Trophoblast cell (in vitro differentiated cells and primary cell): ENCODE measurements around the gene IQUB.
"Not testable (repeated sequence)": the region's sequence is repeated elsewhere in the genome, so short reads cannot be mapped to it uniquely, and the experiment has no call there.

Source experiments
- DNase-seq, 2 donors: peaks; one replicate each; pipeline ENCODE4 v3.0.0-alpha.2; 2016
- H2AFZ ChIP-seq: 2 replicates; pipeline ENCODE4 v1.6.1; 2013; ENCODE audit warnings: low read length, moderate library complexity, mild to moderate bottlenecking; ENCODE audit not compliant: insufficient read depth, poor library complexity
- H2AK5ac ChIP-seq: 2 replicates; pipeline ENCODE4 v1.6.1; 2013; ENCODE audit warnings: mild to moderate bottlenecking, low read length
- H2BK120ac ChIP-seq: 2 replicates; pipeline ENCODE4 v1.6.1; 2013; ENCODE audit warnings: low read length, mild to moderate bottlenecking, moderate library complexity; ENCODE audit not compliant: insufficient read depth, poor library complexity
- H2BK12ac ChIP-seq: 2 replicates; pipeline ENCODE4 v1.6.1; 2013; ENCODE audit warnings: mild to moderate bottlenecking, low read length, moderate library complexity
- H2BK5ac ChIP-seq: 2 replicates; pipeline ENCODE4 v1.6.1; 2013; ENCODE audit warnings: low read length, low read depth, moderate library complexity, mild to moderate bottlenecking; ENCODE audit not compliant: poor library complexity
- H3K14ac ChIP-seq: 2 replicates; pipeline ENCODE4 v1.6.1; 2013; ENCODE audit warnings: mild to moderate bottlenecking, low read length
- H3K18ac ChIP-seq: 2 replicates; pipeline ENCODE4 v1.6.1; 2013; ENCODE audit warnings: mild to moderate bottlenecking, low read length
- H3K23ac ChIP-seq: 2 replicates; pipeline ENCODE4 v1.6.1; 2013; ENCODE audit warnings: low read length
- H3K27ac ChIP-seq: 2 replicates; pipeline ENCODE4 v1.5.1; 2013; ENCODE audit warnings: low read depth, mild to moderate bottlenecking, inconsistent platforms, low read length, moderate library complexity
- H3K27me3 ChIP-seq: 2 replicates; pipeline ENCODE4 v1.6.1; 2013; ENCODE audit warnings: inconsistent platforms, mild to moderate bottlenecking, low read length, moderate library complexity; ENCODE audit not compliant: insufficient read depth
- H3K36me3 ChIP-seq, 2 experiments: 1 replicate in 1 of 2; 2 replicates in 1 of 2; pipeline ENCODE4 v1.6.1; 2013; ENCODE audit warnings: low read length in 2 of 2, mild to moderate bottlenecking in 2 of 2, moderate library complexity in 1 of 2; ENCODE audit not compliant: insufficient read depth in 2 of 2, control insufficient read depth in 1 of 2
- H3K4ac ChIP-seq: 2 replicates; pipeline ENCODE4 v1.6.1; 2013; ENCODE audit warnings: low read depth, mild to moderate bottlenecking, low read length, moderate library complexity
- H3K4me1 ChIP-seq, 2 experiments: 1 replicate in 1 of 2; 2 replicates in 1 of 2; pipeline ENCODE4 v1.6.1; 2013; ENCODE audit warnings: low read length in 2 of 2, mild to moderate bottlenecking in 2 of 2, moderate library complexity in 1 of 2; ENCODE audit not compliant: insufficient read depth in 2 of 2, control insufficient read depth in 1 of 2
- H3K4me2 ChIP-seq: 2 replicates; pipeline ENCODE4 v1.6.1; 2013; ENCODE audit warnings: inconsistent platforms, mild to moderate bottlenecking, low read length, moderate library complexity
- H3K4me3 ChIP-seq: 2 replicates; pipeline ENCODE4 v1.5.1; 2013; ENCODE audit warnings: mild to moderate bottlenecking, low read depth, low read length, inconsistent platforms
- H3K79me1 ChIP-seq: one replicate; pipeline ENCODE4 v1.6.1; 2013; ENCODE audit warnings: low read length
- H3K79me2 ChIP-seq: 2 replicates; pipeline ENCODE4 v1.6.1; 2013; ENCODE audit warnings: low read length, mild to moderate bottlenecking; ENCODE audit not compliant: control insufficient read depth, insufficient read depth, poor library complexity
- H3K9ac ChIP-seq: 2 replicates; pipeline ENCODE4 v1.6.1; 2013; ENCODE audit warnings: mild to moderate bottlenecking, low read length
- H3K9me3 ChIP-seq: 2 replicates; pipeline ENCODE4 v1.6.1; 2013; ENCODE audit warnings: low read depth, mild to moderate bottlenecking, control low read depth, inconsistent platforms, low read length; ENCODE audit not compliant: insufficient read depth
- H4K12ac ChIP-seq: 2 replicates; pipeline ENCODE4 v1.6.1; 2013; ENCODE audit warnings: low read depth, mild to moderate bottlenecking, low read length, moderate library complexity
- H4K8ac ChIP-seq: 2 replicates; pipeline ENCODE4 v1.6.1; 2013; ENCODE audit warnings: low read depth, mild to moderate bottlenecking, low read length, moderate library complexity
- H4K91ac ChIP-seq: one replicate; pipeline ENCODE4 v1.6.1; 2013; ENCODE audit warnings: low read depth, mild to moderate bottlenecking, low read length, moderate library complexity
- WGBS: extraction: QIAGEN DNeasy Blood & Tissue Kit; methylation state at CpG from one replicate; pipeline ENCODE4 v1.1.7; 2013; ENCODE audit warnings: missing lambda C conversion rate; ENCODE audit not compliant: insufficient read length, insufficient coverage; ENCODE audit errors: extremely low coverage; 5-methylcytosine and 5-hydroxymethylcytosine counted together

Gene IQUB

DNA sequence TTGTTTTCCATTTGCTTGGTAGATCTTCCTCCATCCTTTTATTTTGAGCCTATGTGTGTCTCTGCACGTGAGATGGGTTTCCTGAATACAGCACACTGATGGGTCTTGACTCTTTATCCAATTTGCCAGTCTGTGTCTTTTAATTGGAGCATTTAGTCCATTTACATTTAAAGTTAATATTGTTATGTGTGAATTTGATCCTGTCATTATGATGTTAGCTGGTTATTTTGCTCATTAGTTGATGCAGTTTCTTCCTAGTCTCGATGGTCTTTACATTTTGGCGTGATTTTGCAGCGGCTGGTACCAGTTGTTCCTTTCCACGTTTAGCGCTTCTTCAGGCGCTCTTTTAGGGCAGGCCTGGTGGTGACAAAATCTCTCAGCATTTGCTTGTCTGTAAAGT, 7.9 kb downstream of the IQUB start:
- not testable (repeated sequence) for H3K36me3 ChIP-seq, H2AK5ac ChIP-seq, H4K8ac ChIP-seq, DNase-seq, H3K4ac ChIP-seq, H3K79me2 ChIP-seq, H3K27ac ChIP-seq, H3K27me3 ChIP-seq, H3K18ac ChIP-seq, H3K4me1 ChIP-seq, H4K12ac ChIP-seq, H3K14ac ChIP-seq, H2BK120ac ChIP-seq, H2AFZ ChIP-seq, H3K4me2 ChIP-seq, H3K79me1 ChIP-seq, H3K4me3 ChIP-seq, H2BK12ac ChIP-seq, H4K91ac ChIP-seq, H3K9me3 ChIP-seq, H3K9ac ChIP-seq, H2BK5ac ChIP-seq, H3K23ac ChIP-seq
- WGBS, result no CpG with 5 or more reads among the region's 7 CpGs

DNA sequence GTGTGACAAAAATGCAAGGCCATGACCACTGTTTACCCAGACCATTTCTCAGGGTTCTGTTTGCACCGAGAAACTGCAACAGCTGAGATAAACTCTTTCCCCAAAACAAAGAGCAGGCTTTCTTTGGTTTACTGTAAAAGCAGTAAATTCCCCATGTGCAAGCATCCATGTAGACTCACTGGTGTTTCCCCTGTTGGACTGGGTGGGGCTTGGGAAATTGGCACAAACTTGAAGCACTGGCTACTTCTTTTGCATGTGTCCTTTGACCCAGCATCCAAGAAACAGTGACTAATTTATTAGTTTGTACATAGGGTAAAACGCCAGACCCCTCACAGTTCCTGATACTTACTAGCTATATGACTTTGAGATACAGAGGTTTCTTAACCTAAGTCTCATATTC, 12.3 kb downstream of the IQUB start:
- no peak overlapping the region for H2AFZ ChIP-seq
- H2AK5ac ChIP-seq, result no peak overlapping the region
- H3K27me3 ChIP-seq, result no peaks in the 10 kb centered on the region
- H2BK12ac ChIP-seq, result no peak overlapping the region
- no peaks in the 10 kb centered on the region for H3K79me2 ChIP-seq
- H3K4me2 ChIP-seq, result no peak overlapping the region
- no peaks in the 10 kb centered on the region for H3K36me3 ChIP-seq
- H2BK120ac ChIP-seq, result no peak overlapping the region
- no peak overlapping the region for H3K4me3 ChIP-seq
- H3K14ac ChIP-seq, result no peak overlapping the region
- no peak overlapping the region for H2BK5ac ChIP-seq
- no peaks in the 10 kb centered on the region for H3K9me3 ChIP-seq
- H3K18ac ChIP-seq, result no peak overlapping the region
- H3K79me1 ChIP-seq, result no peaks in the 10 kb centered on the region
- whole genome bisulfite sequencing, result no CpG with 5 or more reads among the region's 2 CpGs
- no peak for DNase-seq
- no peak overlapping the region for H4K12ac ChIP-seq
- no peak overlapping the region for H3K9ac ChIP-seq
- H4K8ac ChIP-seq, result no peak overlapping the region
- no peak overlapping the region for H3K4ac ChIP-seq
- no peak overlapping the region for H3K23ac ChIP-seq
- H4K91ac ChIP-seq, result no peak overlapping the region
- H3K27ac ChIP-seq, result no peak overlapping the region
- H3K4me1 ChIP-seq, result no peaks in the 10 kb centered on the region

DNA sequence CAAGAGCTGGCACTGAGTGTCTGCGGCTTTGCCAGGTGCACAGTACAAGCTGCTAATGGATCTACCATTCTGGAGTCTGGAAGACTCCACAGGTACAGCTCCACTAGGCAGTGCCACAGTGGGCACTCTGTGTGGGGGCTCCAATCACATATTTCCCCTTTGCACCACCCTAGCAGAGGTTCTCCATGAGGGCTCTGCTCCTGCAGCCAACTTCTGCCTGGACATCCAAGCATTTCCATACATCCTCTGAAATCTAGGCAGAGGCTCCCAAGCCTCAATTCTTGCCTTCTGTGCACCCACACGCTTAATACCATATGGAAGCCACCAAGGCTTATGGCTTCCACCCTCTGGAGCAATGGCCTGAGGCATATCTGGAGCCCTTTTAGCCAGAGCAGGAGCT, 29.2 kb downstream of the IQUB start:
- no peak overlapping the region for H4K8ac ChIP-seq

DNA sequence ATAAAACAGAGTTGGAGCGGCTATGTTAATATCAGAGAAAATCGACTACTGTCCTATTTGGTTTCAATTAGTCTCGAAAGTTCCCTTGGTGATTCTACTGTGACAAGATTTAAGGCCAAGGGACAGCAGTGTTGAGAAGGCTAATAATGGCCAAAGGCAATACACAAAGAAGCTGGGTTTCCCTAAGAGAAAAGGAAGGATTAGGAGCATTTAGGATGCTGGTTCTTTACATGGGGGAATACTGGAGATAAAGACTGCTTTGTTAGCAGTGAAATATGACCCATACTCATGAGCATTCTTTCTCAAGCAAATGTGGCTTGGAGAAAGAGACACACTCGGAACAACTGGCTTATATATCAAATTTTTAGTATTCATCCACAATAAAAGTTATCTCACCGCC, 32.2 kb downstream of the IQUB start:
- H4K91ac ChIP-seq, result no peak overlapping the region
- no peaks in the 10 kb centered on the region for H3K79me1 ChIP-seq
- WGBS, result no CpG with 5 or more reads among the region's 5 CpGs
- H3K14ac ChIP-seq, result no peak overlapping the region
- no peak overlapping the region for H2BK5ac ChIP-seq
- no peak overlapping the region for H4K8ac ChIP-seq
- no peak for DNase-seq
- no peak overlapping the region for H2BK120ac ChIP-seq
- no peak overlapping the region for H3K23ac ChIP-seq
- peaks cover 1% of the 10 kb centered on the region for H3K79me2 ChIP-seq
- H3K4ac ChIP-seq, result no peak overlapping the region
- H3K9me3 ChIP-seq, result peaks cover 6% of the 10 kb centered on the region
- H2BK12ac ChIP-seq, result no peak overlapping the region
- H3K4me1 ChIP-seq, result no peaks in the 10 kb centered on the region
- no peak overlapping the region for H4K12ac ChIP-seq
- H3K27me3 ChIP-seq, result no peaks in the 10 kb centered on the region
- H3K9ac ChIP-seq, result no peak overlapping the region
- H2AK5ac ChIP-seq, result no peak overlapping the region
- peaks cover 0 to 3% of the 10 kb centered on the region in 2 experiments for H3K36me3 ChIP-seq
- no peak overlapping the region for H3K4me3 ChIP-seq
- no peak overlapping the region for H3K4me2 ChIP-seq
- H2AFZ ChIP-seq, result no peak overlapping the region
- H3K27ac ChIP-seq, result no peak overlapping the region
- no peak overlapping the region for H3K18ac ChIP-seq

More for the DNA sequence above, 29.2 kb downstream of the IQUB start:
- Histone ChIP-seq H3K18ac (no peak overlapping the region), H2AK5ac (no peak overlapping the region), H3K4me1 (no peaks in the 10 kb centered on the region), H3K23ac (no peak overlapping the region), H3K27me3 (no peaks in the 10 kb centered on the region), H3K4ac (no peak overlapping the region), H3K79me1 (no peaks in the 10 kb centered on the region), H3K36me3 (peaks cover 0 to 3% of the 10 kb centered on the region in 2 experiments), H2BK5ac (no peak overlapping the region), H3K14ac (no peak overlapping the region), H3K4me3 (peak overlapping the region; percentile 37), H3K4me2 (no peak overlapping the region), H4K91ac (no peak overlapping the region), H4K12ac (no peak overlapping the region), H2BK120ac (no peak overlapping the region), H3K79me2 (peaks cover 1% of the 10 kb centered on the region), H2BK12ac (no peak overlapping the region), H3K9ac (no peak overlapping the region), H2AFZ (no peak overlapping the region), H3K9me3 (peaks cover 6% of the 10 kb centered on the region), H3K27ac (no peak overlapping the region)
- WGBS, result no CpG with 5 or more reads among the region's 2 CpGs
- no peak for DNase-seq
